ENCODE data around the gene ANKMY1.
"Not testable (repeated sequence)": the region's sequence is repeated elsewhere in the genome, so short reads cannot be mapped to it uniquely, and the experiment has no call there.

ANKMY1 gene

DNA sequence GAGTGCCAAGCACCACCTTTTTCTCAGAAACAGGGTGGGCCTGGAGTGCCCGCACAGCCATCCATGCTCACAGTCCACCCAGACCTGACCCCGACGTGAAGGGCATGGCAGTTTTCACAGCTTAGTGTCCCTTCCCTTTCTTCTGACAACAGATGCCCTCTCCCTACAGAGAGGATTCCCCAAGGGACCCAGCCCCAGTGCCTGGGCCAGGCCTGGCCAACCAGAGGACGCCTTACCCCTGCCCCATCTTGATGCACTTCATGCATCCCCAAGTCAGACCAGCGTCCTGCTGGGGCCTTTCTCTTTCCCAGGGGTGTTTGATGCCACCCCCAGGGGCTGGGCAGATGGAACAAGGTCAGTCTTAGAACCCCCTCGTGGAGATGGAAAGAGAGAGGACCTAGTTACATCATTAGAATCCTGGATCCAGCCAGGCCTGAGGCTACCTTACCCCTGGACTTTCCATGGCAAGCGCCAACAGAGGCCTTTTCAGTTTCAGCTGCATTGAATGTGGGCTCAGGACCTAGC, 3.8 kb downstream of the ANKMY1 start:
- no peak for DNase-seq

DNA sequence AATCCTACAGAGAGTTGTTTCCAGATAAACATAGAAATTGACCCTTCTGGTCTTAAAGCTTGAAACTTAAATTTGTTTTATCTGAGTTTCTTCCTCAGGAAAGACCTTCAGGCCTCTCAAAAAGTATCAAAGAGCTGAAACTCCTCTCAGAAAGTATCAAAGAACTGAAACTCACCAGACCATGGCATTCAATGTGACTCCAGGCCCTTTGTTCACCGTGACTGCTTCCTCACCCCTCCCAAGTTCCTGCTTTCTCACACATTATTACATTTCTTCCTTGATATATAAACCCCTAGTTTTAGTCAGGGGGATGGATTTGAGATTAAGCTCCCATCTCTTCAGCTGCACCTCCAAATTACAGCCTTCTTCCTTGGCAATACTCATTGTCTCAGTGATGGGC, 6.0 kb downstream of the ANKMY1 start:
- DNase-seq = no peak

DNA sequence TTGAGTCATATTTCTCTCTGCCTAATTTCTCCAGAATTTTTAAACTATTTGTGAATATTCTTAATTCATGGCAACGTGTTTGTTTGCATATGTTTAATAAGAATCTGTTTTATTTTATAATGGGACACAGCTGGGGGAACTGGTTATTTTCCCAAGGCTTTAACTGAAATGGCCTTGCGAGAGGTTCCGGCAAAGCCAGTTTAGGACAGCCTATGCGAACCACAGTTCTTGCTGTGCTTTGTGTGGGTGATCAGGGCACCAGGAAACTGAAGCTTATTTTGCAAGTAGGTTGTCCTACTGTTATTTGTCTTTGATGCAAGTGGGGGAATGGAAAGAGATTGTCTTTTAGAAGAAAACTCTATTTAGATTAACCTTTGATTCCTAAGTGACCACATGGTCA, 6.5 kb downstream of the ANKMY1 start:
- no peak for DNase-seq

DNA sequence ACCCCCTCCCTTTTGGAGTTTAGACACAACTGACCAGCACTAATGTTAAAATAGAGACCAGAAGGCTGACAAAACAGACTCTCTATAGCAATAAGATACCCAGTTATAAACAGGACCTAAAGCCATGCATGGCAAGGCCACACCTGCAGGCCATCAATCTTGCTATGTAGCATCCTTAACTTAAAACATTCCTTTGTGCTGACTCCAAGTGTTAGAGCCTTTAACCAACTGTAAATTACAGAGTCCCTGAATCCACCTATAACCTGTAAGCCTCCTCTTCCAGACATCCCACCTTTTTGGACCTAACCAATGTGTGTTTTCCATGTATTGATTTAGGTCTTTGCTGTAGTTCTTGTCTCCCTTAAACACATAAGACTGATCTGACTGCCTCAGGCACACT, 17.9 kb downstream of the ANKMY1 start:
- DNase-seq = no peak

DNA sequence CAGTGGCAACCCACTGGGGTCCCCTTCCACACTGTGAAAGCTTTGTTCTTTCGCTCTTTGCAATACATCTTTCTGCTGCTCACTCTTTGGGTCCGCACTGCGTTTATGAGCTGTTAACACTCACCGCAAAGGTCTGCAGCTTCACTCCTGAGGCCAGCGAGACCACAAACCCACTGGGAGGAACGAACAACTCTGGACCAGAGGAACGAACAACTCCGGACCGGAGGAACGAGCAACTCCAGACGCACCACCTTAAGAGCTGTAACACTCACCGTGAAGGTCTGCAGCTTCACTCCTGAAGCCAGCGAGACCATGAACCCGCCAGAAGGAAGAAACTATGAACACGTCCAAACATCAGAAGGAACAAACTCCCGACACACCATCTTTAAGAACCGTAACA, 18.7 kb downstream of the ANKMY1 start:
- DNase-seq = not testable (repeated sequence)

DNA sequence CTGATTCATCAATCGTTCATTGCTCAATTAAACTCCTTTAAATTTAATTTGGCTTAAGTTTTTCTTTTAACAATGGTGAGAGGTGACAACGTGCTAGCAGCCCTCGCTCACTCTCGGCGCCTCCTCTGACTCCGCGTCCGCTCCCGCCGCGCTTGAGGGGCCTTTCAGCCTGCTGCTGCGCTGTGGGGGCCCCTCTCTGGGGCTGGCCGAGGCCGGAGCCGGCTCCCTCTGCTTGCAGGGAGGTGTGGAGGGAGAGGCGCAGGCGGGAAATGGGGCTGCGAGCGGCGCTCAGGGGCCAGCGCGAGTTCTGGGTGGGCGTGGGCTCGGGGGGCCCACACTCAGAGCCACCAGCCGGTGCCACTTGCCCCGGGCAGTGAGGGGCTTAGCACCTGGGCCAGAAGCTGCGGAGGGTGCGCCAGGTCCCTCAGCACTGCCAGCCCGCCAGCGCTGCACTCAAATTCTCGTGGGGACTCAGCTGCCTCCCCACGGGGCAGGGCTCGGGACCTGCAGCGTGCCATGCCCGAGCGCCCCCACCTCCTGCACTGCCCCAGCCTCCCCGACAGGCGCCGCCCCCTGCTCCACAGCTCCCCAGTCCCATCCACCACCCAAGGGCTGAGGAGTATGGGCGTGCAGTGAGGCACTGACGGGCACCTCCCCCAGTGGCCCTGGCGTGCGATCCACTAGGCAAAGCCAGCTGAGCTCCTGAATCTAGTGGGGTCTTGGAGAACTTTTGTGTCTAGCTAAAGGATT, 19.6 kb downstream of the ANKMY1 start:
- no peak for DNase-seq

DNA sequence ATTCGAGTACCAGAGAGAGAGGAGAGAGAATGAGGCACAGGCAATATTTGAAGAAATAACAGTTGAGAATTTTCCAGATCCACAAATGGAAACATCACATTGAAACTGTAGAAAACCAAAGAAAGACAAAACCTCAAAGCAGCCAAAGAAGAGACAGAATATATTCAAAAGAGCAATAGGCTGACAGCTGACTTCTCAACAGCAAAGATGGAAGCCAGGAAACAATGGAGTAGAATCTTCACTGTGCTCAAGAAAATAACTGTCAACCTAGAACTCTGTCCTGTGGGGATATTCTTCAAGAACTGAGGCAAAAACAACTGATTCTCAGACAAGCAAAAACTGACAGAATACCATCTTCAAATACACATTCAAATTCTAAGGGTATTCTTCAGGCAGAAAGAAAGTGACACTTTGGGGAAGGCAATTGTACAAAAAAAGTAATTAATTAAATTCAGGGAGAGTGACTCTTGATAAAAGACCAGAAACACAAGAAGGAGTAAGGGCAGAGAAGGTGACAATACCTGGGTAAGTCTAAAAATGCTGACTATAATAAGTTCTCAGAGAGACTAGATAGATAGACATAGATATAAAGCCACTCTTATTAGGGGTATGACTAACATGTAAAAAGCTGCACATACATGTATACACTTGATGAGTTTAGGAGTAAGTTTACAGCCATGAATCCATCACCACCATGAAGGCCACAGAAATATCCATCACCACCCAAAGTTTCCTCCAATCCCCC, 25.6 kb downstream of the ANKMY1 start:
- DNase-seq = no peak

DNA sequence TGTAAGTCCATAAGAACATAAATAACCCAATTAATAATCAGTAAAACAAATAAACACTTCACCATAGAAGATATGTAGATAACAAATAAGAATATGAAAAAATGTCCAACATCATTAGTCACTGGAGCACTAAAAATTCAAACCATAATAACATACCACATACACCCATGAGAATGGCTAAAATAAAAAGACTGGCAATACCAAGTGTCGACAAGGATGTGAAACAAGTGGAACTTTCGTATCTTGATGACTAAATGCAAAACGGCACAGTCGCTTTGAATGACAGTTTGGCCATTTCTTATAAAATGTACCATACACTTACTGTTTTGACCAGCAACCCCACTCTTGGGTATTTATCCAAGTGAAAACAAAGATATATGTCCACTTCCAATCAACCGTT, 26.8 kb downstream of the ANKMY1 start:
- no peak for DNase-seq

DNA sequence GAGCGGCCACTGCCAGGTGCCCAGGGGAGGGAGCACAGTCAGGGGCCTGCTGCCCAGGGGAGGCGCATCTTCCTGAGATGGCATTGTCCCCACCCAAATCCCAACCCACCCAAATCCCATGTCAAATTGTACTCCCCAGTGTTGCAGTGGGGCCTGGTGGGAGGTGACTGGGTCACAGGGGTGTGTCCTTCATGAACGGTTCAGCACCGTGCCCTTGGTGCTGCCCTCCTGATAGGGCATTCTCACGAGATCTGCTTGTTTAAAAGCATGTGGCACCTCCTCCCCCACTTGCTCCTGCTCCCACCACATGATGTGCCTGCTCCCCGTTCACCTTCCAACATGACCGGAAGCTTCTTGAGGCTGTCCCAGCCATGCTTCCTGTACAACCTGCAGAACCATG, 27.6 kb downstream of the ANKMY1 start:
- no peak for DNase-seq

DNA sequence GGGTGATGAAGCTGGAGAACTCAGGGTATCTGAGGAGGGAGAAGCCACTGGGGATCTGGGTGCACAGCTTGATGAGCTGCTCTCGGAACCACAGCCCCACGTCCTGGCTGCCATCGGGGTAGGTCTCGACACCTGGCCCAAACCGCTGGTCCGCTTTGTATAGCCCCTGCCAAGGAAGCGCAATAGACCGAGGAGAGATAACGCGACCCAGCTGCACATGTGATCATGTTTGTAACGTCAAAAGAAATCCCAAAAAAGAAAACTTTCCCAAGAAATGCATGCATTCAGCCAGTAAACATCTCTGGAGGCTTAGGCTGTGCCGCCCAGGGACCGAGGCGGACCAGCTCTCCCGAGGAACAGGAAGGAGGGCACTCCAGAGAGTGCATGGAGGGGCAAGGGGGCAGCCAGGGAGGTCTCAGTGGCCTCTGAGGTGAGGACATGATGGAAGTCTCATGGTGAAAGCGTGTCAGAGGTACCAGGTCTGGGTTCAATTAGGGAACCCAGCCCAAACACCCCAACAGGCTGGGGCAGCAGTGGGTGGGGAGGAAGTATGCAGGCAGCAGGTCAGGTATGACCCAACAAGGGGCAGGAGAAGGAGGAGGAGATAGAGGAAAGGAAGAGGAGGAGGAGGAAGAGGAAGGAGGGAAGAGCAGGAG, 28.3 kb downstream of the ANKMY1 start:
- DNase-seq = no peak

DNA sequence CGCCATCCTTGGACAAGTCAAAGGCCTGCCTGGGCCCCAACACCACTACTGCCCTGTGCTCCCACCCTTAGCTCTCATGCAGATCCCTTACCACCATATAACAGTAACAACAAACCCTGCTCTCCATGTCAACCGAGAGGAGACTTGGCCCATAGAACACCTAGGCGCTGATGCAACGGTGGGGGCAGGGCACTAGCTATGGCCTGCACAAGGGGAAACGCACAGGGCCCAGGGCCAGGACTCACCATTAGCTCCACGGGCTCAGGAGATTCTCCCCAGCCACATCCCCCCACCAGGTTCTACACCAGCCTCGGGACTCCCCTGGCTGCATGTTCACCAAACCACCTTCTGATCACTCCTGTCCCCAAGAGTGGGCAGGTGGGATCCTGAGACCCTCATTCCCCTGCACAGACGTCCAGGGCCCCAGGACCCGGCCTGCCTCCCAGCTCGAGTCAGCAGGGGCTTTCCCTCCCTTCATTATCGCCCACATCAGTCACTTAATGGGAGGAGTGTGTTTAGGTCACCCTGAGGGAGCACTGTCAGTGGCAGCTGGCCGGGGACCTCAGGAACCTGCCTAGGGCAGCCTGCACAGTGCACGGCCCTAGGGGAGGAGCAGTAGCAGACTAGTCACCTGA, 29.3 kb downstream of the ANKMY1 start:
- DNase-seq = no peak

DNA sequence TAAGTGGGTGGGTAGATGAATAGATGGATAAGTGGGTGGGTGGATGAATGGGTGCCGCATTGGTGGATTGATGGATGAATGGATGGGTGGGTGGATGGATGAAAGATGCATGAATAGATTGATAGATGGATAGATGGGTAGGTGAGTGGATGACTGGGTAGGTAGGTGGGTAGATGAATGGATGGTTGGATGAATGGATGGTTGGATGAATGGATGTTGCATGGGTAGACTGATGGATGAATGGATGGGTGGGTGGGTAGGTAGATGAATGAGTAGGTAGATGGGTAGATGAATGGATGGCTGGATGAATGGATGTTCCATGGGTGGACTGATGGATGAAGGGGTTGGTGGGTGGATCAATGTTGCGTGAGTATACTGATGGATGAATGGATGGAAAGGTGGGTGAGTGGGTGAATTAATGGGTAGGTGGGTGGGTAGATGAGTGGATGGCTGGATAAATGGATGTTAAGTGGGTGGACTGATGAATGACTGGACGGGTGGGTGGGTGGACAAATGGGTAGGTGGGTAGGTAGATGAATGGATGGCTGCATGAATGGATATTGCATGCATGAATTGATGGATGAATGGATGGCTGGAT, 30.5 kb downstream of the ANKMY1 start:
- no peak for DNase-seq

DNA sequence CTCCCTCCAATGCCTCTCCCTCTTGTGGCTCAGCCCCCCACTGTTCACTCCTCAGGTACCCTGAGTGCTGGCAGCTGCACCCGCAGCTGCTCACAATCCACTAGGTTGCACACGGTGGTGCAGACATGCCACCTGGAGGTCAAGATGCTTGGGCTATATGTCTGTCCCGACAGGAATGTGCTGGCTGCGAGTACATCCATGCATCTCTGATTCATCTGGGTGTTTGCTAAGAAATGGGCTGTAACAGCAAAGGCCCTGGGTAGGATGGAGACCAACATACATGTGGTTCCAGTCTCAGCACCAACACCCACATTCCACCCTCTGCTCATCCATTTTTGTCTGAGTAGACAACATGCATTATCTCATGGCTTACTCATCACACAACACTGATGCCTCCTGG, 31.3 kb downstream of the ANKMY1 start:
- no peak for DNase-seq

DNA sequence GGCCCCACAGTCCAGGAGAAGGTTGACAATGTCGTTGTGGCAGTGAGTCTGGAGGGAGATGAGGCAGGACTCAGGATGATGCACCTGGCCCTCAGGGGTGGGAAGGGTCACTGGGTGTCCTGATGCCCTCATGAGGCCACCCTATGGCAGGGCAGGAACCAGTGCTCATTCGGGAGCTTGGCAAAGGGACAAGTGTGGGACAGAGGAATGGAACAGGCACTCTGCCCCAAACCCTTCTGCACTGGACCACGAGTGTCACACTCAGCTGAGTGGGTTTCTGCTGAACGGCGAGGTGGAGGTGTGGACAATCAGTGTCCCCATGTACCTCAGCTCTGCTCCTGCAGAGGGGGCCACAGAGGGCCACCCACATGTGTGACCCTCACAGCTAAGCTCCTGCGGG, 32.0 kb downstream of the ANKMY1 start:
- no peak for DNase-seq

DNA sequence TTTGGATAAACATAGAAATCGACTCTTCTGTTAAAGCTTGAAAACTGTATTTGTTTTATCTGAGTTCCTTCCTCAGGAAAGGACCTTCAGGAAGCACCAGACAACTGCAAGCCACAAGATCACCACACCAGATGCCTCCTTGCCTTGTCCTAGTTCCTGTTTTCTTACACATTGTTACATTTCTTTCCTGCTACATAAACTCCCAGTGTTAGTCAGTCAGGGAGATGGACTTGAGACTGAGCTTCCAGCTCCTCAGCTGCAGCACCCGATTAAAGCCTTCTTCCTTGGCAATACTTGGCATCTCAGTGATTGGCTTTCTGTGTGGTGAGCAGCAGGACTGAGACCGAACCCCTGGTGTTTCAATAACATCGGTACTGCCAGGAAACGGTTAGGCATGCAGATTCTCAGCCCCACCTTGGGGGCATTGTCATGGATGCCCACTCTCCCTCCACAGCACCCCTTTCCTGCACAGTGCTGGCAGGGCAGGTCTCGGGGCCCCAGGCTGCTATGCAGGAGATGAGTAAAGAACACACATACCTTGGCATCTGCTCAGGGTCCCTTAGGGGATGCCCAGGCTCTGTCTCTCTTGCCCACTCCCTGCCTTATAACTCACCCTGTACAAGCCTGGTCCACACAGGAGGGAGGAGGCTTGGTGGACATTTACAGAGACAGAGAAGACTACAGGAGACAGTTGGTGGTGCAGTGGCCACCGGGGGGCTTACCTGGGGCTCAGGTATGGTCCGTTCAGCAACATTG, 32.6 kb downstream of the ANKMY1 start:
- no peak for DNase-seq

DNA sequence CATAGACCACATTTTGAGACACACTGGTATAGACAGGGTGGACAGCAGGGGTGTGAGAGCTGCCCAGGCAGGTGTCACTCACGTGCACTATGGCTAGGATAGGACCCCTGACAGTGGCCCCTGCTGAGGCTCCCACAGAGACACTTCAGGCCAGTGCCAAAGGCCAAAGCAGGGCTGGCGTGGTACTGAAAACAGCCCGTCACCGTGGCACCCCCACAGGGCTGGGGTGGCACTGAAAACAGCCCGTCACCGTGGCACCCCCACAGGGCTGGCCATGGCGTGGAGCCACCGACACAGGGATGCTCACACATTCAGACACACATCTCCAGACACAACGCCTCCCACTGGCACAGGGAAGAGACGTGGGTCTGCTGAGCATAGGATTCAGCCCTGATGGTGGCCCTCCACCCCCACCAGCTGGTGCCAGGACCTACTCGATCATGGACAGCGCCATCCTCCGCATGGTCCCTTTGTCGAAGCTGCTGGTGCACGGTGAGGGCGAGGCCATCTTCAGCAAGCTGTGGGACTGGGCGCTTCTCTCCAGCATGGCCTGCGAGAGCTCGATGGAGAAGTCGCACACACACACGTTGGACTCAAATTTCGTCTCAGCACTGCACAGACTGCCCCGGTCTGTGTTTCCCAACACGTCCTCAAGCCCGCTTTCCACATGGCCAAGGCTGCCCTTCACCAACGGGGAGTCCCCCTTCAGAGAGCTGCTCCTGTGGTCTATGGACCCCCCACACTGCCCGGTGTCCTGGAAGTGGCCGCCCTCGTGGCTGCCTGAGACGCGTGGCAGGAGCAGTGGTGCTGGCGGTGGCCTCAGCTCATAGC, 34.1 kb downstream of the ANKMY1 start:
- DNase-seq = no peak

DNA sequence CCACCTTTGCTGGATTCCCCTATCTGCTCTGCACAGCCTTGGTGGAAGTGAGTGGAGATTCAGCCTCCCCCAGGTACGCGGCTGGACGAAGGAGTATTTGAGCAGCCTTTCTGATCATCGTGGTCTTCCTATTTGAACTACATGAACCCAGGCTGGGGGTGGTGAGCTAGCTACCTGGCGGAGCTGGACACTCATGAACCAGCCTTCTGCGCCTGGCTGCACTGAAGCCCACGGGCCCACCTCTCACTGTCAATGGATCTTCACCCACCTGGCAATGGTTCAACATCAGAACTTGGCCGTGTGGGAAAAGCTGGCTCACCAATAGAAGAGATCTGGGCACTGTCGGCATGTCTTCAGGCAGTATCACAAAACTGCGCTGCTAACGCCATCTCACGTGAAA, 35.4 kb downstream of the ANKMY1 start:
- no peak for DNase-seq

DNA sequence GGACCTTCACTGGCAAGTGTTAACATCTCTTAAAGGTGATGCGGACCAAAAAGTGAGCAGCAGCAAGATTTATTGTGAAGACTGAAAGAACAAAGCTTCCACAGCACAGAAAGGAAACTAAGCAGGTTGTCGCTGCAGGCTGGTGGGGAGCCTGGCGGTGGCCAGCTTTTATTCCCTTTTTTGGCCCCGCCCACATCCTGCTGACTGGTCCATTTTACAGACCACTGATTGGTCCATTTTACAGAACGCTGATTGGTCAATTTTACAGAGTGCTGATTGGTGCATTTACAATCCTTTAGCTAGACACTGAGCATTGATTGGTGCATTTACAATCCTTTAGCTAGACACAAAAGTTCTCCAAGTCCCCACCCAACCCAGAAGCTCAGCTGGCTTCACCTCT, 35.9 kb downstream of the ANKMY1 start:
- DNase-seq = not testable (repeated sequence)

DNA sequence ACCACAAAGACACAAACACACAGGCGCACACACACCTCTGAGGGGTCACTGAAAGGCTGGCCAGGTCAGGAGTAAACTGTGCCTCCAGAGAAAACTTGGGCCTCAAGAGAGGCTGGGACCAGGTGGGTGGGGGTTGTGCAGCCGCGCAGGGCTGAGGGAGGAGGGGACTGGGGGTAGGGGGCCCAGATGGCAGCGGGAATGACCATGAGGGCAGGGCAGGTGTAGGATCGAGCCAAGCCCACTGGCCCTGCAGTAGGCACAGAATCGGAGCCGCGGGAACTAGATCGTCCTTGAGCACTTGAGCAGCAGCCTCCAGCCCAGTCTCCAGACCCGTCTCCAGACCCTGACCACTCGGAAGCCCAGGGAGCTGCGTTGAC, 36.8 kb downstream of the ANKMY1 start:
- DNase-seq = no peak

DNA sequence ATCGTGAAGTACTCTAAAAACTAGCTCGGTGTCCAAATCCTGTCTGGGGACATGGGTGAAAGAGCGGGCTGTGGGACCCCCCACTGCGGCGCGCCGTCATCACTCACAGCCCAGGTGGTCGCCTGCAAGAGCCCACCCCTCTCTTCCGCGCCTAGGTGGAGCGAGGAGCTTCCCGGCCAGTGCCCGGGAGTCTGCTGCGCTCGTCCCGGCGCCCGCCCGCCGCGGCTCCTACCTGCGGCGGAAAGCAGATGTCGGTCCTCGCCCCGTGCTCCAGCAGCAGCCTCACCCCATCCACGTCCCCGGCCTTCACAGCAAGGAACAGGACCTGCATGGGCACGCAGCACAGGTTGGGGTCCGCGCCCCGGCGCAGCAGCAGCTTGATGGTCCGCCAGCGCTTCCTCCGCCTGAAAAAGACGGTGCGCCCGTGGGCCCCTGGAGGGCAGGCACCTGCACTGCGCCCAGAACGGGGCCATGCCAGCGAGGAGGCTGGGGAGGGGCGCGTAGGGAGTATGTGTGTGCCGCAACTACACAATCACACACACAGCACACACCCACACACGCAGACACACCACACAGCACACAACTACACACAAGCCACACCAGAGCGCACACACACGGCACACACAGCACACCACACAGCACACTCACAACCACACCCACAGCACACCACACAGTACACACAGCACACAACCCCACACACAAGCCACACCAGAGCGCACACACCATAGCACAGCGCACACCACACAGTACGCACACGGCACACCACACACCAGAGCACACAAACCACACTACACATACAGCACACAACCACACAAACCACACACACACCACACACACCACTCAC, 37.4 kb downstream of the ANKMY1 start:
- no peak for DNase-seq

All from NCI-H82 (cell line).